ENCODE measurements around the gene VCAN. TPM values are rescaled to one million over a fixed set of nuclear protein-coding genes. Genes with fewer than 3 reads are reported as not detected.

Gene VCAN
- 175 and 178 TPM in 2 replicates for total RNA-seq

DNA sequence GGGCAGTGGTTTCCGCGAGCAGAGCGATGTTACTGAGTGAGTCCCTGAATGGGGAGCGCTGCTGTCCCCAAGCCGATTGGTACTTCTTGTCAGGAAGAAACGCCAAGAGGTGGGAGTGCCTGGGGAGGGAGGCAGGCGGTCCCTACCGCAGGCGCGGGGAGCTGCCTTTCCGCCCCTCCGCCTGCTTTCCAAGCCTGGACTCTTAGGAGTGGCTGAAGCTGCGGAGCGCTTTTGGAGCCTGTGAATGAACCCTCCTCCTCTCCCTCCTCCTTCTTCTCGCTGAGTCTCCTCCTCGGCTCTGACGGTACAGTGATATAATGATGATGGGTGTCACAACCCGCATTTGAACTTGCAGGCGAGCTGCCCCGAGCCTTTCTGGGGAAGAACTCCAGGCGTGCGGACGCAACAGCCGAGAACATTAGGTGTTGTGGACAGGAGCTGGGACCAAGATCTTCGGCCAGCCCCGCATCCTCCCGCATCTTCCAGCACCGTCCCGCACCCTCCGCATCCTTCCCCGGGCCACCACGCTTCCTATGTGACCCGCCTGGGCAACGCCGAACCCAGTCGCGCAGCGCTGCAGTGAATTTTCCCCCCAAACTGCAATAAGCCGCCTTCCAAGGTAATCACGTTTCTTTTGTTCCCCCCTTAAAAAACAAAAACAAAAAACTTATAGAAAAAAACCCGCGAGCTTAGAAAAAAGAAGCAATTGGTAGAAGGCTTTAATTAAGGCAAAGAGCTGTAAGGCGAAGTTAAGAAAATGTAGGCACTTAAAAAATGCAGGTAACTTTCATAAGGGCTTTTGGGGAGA lies at the start of gene VCAN:
VCAN (plus strand) TSS at position 340 of the 808 bp plus-strand sequence. CDS start 11,775 bp downstream, outside the sequence.
- H3K27me3 ChIP-seq (ENCODE audit: control insufficient read depth, insufficient read depth, low read length): no peaks in the 10 kb centered on the region
- H3K36me3 ChIP-seq (ENCODE audit: control insufficient read depth, insufficient read depth, low read length): peaks cover 4% of the 10 kb centered on the region
- H3K4me3 ChIP-seq (ENCODE audit: low read depth, low read length): peak within 1 kb of the TSS; percentile 96
- TF ChIP-seq, protein P1, sequence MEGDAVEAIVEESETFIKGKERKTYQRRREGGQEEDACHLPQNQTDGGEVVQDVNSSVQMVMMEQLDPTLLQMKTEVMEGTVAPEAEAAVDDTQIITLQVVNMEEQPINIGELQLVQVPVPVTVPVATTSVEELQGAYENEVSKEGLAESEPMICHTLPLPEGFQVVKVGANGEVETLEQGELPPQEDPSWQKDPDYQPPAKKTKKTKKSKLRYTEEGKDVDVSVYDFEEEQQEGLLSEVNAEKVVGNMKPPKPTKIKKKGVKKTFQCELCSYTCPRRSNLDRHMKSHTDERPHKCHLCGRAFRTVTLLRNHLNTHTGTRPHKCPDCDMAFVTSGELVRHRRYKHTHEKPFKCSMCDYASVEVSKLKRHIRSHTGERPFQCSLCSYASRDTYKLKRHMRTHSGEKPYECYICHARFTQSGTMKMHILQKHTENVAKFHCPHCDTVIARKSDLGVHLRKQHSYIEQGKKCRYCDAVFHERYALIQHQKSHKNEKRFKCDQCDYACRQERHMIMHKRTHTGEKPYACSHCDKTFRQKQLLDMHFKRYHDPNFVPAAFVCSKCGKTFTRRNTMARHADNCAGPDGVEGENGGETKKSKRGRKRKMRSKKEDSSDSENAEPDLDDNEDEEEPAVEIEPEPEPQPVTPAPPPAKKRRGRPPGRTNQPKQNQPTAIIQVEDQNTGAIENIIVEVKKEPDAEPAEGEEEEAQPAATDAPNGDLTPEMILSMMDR (IDR thresholded peaks at IDR 0.05; ENCODE audit: insufficient read depth, low read length, poor library complexity, severe bottlenecking): no peak
- peak; percentile 70 for DNase-seq (ENCODE audit: low read depth)

DNA sequence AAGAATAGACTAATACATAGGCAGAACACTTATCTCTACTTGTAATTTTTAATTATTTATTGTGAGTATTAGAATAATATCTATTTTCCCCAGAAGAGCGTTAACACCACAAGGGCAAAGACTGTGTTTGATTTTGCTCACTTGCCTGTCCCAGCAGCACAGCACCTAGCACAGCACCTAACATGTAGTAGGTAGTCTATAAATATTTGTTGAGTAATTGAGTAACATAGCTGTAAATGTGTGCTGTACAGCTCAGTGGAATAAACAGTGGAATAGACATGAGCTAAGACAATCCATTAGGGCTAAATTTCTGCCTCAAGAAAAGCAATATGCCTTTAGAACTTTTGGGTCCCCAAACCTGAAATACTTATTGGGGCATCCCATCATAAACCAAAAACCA lies 49.3 kb upstream of the VCAN start:
- DNase-seq (ENCODE audit: low read depth): no peak
- H3K36me3 ChIP-seq (ENCODE audit: control insufficient read depth, insufficient read depth, low read length): no peaks in the 10 kb centered on the region
- H3K27me3 ChIP-seq (ENCODE audit: control insufficient read depth, insufficient read depth, low read length): no peaks in the 10 kb centered on the region
- TF ChIP-seq, protein P1 (IDR thresholded peaks at IDR 0.05; ENCODE audit: insufficient read depth, low read length, poor library complexity, severe bottlenecking): no peak
- no peak overlapping the region for H3K4me3 ChIP-seq (ENCODE audit: low read depth, low read length)

DNA sequence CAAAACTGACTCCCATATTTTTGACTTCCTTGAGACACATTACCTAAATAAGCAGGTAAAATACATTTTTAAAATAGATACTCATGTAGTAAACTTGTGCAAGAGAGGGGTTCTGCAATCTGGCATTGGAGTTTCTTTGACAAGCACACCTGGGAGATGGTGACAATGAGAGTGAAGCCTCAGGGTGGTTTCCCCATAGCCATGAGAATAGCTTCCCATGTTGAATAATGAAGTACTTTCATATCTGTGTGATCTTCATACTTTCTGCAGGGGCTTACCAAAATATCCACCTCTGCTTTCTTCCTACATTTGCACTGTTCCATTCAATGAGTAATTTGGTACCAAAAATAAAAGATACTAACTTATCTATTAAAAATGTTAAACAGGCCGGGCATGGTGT lies 44.7 kb upstream of the VCAN start:
- no peaks in the 10 kb centered on the region for H3K36me3 ChIP-seq (ENCODE audit: control insufficient read depth, insufficient read depth, low read length)
- no peak overlapping the region for H3K4me3 ChIP-seq (ENCODE audit: low read depth, low read length)
- H3K27me3 ChIP-seq (ENCODE audit: control insufficient read depth, insufficient read depth, low read length): no peaks in the 10 kb centered on the region
- DNase-seq (ENCODE audit: low read depth): no peak
- TF ChIP-seq, protein P1 (IDR thresholded peaks at IDR 0.05; ENCODE audit: insufficient read depth, low read length, poor library complexity, severe bottlenecking): no peak

DNA sequence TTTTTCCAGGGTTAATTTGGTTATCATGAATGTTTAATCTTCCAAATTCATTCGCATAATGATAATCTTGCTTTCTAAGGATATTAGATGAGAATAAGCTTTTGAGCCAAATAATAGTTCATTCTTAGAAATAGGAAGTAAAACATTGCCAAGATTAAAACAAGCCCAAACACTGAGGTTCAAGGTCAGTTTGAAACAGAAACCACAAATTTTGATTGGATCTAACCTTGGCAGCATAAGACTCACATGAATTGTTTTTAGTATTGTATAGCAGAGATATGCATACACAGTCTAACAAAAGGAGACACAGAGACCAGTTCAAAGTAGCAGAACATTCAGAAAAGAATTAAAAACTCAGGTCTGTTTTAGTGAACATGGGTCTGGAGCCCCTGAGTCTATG lies 43.4 kb upstream of the VCAN start:
- Histone ChIP-seq H3K27me3 (ENCODE audit: control insufficient read depth, insufficient read depth, low read length) (no peaks in the 10 kb centered on the region), H3K36me3 (ENCODE audit: control insufficient read depth, insufficient read depth, low read length) (no peaks in the 10 kb centered on the region), H3K4me3 (ENCODE audit: low read depth, low read length) (no peak overlapping the region)
- DNase-seq (ENCODE audit: low read depth): no peak
- TF ChIP-seq, protein P1 (IDR thresholded peaks at IDR 0.05; ENCODE audit: insufficient read depth, low read length, poor library complexity, severe bottlenecking): no peak

DNA sequence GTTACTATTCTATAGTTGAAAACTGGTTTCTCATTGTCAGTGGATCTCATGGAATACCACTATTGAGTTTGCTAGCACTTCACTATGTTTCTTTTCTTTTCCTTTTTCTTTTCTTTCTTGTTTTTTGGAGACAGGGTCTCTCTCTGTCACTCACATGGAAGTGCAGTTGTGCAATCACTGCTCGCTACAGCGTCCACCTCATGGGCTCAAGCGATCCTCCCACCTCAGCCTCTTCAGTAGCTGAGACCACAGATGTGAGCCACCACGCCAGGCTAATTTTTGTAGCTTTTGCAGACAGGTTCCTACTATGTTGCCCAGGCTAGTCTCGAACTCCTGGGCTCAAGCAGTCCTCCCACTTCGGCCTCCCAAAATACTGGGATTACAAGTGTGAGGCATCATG lies 42.7 kb upstream of the VCAN start:
- no peak for DNase-seq (ENCODE audit: low read depth)
- TF ChIP-seq, protein P1 (IDR thresholded peaks at IDR 0.05; ENCODE audit: insufficient read depth, low read length, poor library complexity, severe bottlenecking): no peak
- H3K36me3 ChIP-seq (ENCODE audit: control insufficient read depth, insufficient read depth, low read length): no peaks in the 10 kb centered on the region
- no peaks in the 10 kb centered on the region for H3K27me3 ChIP-seq (ENCODE audit: control insufficient read depth, insufficient read depth, low read length)
- H3K4me3 ChIP-seq (ENCODE audit: low read depth, low read length): no peak overlapping the region
